Nephron progenitor cell (in vitro differentiated cells): ENCODE measurements around the gene ANKS1B.
"Not testable (repeated sequence)": the region's sequence is repeated elsewhere in the genome, so short reads cannot be mapped to it uniquely, and the experiment has no call there.

Source experiments
- DNase-seq: peaks from one replicate; pipeline ENCODE4 v3.0.0; 2021
- H3K27ac Mint-ChIP-seq: 2 replicates; pipeline ENCODE4 v1.8.0; 2021; ENCODE audit warnings: mild to moderate bottlenecking, moderate library complexity, mixed read lengths
- H3K27me3 Mint-ChIP-seq: 2 replicates; pipeline ENCODE4 v1.8.0; 2021; ENCODE audit warnings: mild to moderate bottlenecking, low read depth, mixed read lengths; ENCODE audit not compliant: poor library complexity
- H3K36me3 Mint-ChIP-seq: 2 replicates; pipeline ENCODE4 v1.8.0; 2021; ENCODE audit warnings: low read depth, mixed read lengths
- H3K4me1 Mint-ChIP-seq: 2 replicates; pipeline ENCODE4 v1.8.0; 2021; ENCODE audit warnings: mixed read lengths
- H3K4me3 Mint-ChIP-seq: 2 replicates; pipeline ENCODE4 v1.8.0; 2021; ENCODE audit warnings: mild to moderate bottlenecking, moderate library complexity, mixed read lengths
- H3K9me3 Mint-ChIP-seq: 2 replicates; pipeline ENCODE4 v1.8.0; 2021; ENCODE audit warnings: mild to moderate bottlenecking, moderate library complexity, mixed read lengths
- CTCF ChIP-seq: fragments of 200-600 bp; sonication (generic); IDR thresholded peaks from 2 replicates; pipeline ENCODE4 v1.5.0; 2021; ENCODE audit warnings: antibody characterized with exemption

The ANKS1B gene

GRCh38 chr12:98973395-98973794 lies 1011.3 kb downstream of the ANKS1B start:
- TF ChIP-seq CTCF: no peak
- H3K36me3 Mint-ChIP-seq: no peaks in the 10 kb centered on the region
- peaks cover 29% of the 10 kb centered on the region for H3K27me3 Mint-ChIP-seq
- H3K4me1 Mint-ChIP-seq: no peaks in the 10 kb centered on the region
- H3K27ac Mint-ChIP-seq: no peak overlapping the region
- H3K9me3 Mint-ChIP-seq: no peaks in the 10 kb centered on the region
- no peak for DNase-seq
- H3K4me3 Mint-ChIP-seq: no peak overlapping the region

- Mint-ChIP-seq H3K9me3 (no peaks in the 10 kb centered on the region), H3K4me1 (no peaks in the 10 kb centered on the region), H3K36me3 (no peaks in the 10 kb centered on the region), H3K4me3 (no peak overlapping the region), H3K27me3 (peaks cover 23% of the 10 kb centered on the region), H3K27ac (no peak overlapping the region)
- no peak for DNase-seq
- no peak for TF ChIP-seq CTCF
These were observed 1013.8 kb downstream of the ANKS1B start for GRCh38 chr12:98970950-98971349.

- Mint-ChIP-seq H3K9me3 (no peaks in the 10 kb centered on the region), H3K4me1 (no peaks in the 10 kb centered on the region), H3K36me3 (no peaks in the 10 kb centered on the region), H3K27me3 (peaks cover 18% of the 10 kb centered on the region), H3K27ac (no peak overlapping the region), H3K4me3 (no peak overlapping the region)
- DNase-seq: no peak
- no peak for TF ChIP-seq CTCF
These were observed 1014.5 kb downstream of the ANKS1B start for GRCh38 chr12:98970210-98970609.

- H3K9me3 Mint-ChIP-seq: peaks cover 4% of the 10 kb centered on the region
- H3K4me1 Mint-ChIP-seq: no peaks in the 10 kb centered on the region
- H3K36me3 Mint-ChIP-seq: no peaks in the 10 kb centered on the region
- no peak for DNase-seq
- H3K27me3 Mint-ChIP-seq: peaks cover 7% of the 10 kb centered on the region
- TF ChIP-seq CTCF: no peak
- no peak overlapping the region for H3K27ac Mint-ChIP-seq
- H3K4me3 Mint-ChIP-seq: no peak overlapping the region
These were observed 1015.8 kb downstream of the ANKS1B start for GRCh38 chr12:98968896-98969295.

- H3K4me3 Mint-ChIP-seq, H3K27me3 Mint-ChIP-seq, DNase-seq, H3K27ac Mint-ChIP-seq, H3K4me1 Mint-ChIP-seq, H3K36me3 Mint-ChIP-seq: not testable (repeated sequence)
- peaks cover 12% of the 10 kb centered on the region for H3K9me3 Mint-ChIP-seq
These were observed 1027.6 kb downstream of the ANKS1B start for GRCh38 chr12:98957135-98957534.

GRCh38 chr12:98955284-98955683 lies 1029.5 kb downstream of the ANKS1B start:
- Mint-ChIP-seq H3K36me3 (no peaks in the 10 kb centered on the region), H3K4me3 (no peak overlapping the region), H3K27me3 (no peaks in the 10 kb centered on the region), H3K27ac (no peak overlapping the region), H3K9me3 (peaks cover 4% of the 10 kb centered on the region), H3K4me1 (no peaks in the 10 kb centered on the region)
- peak; percentile 13 for DNase-seq
- peak; percentile 41 for TF ChIP-seq CTCF
